Ammon's horn (tissue), 1 donor: Measurements from ENCODE around the gene RNF180.
"Not testable (repeated sequence)": the region's sequence is repeated elsewhere in the genome, so short reads cannot be mapped to it uniquely, and the experiment has no call there.

Experiments
- DNase-seq: peaks from one replicate; pipeline ENCODE4 v3.0.0-alpha.2; 2016; ENCODE audit warnings: low spot score

RNF180 gene

DNA sequence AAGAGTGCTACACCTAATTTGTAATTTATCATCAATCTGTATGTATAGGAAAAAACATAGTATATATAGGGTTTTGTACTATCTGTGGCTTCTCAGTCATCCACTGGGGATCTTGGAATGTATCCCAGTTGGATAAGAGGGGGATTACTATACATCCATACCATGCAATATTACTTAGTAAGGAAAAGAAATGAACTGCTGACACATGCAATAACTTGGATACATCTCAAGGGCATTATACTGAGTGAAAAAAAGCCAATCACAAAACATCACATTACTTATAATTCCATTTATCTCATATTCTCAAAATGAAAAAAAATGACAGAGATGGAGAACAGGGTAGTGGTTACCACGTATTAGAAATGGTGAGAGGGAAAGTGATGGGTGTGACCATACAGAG is 231.9 kb downstream of the RNF180 start:
- DNase-seq = no peak

DNA sequence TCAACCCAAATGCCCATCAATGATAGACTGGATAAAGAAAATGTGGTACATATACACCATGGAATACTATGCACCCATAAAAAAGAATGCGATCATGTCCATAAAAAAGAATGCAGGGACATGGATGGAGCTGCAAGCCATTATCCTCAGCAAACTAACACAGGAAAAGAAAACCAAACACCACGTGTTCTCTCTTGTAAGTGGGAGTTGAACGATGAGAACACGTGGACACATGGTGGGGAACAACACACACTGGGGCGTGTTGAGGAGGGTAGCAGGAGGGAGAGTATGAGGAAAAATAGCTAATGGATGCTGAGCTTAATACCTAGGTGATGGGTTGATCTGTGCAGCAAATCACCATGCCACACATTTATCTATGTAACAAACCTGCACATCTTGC is 233.1 kb downstream of the RNF180 start:
- DNase-seq = not testable (repeated sequence)

DNA sequence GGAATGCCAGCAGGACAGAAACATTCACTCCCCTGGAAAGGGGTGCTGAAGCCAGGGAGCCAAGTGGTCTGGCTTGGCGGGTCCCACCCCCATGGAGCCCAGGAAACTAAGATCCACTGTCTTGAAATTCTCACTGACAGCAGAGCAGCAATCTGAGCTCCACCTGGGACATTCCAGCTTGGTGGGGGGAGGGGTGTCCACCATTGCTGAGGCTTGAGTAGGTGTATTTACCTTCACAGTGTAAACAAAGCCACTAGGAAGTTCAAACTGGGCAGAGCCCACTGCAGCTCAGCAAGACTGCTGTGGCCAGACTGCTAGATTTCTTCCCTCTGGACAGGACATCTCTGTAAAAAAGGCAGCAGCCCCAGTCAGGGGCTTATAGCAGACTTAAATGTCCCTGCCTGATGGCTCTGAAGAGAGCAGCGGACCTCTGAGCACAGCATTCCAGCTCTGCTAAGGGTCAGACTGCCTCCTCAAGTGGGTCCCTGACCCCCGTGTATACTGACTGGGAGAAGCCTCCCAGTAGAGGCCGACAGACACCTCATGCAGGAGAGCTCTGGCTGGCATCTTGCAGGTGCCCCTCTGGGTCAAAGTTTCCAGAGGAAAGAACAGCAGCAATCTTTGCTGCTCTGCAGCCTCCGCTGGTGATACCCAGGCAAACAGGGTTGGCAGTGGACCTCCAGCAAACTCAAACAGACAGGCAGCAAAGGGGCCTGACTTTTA is 241.6 kb downstream of the RNF180 start:
- DNase-seq = not testable (repeated sequence)

DNA sequence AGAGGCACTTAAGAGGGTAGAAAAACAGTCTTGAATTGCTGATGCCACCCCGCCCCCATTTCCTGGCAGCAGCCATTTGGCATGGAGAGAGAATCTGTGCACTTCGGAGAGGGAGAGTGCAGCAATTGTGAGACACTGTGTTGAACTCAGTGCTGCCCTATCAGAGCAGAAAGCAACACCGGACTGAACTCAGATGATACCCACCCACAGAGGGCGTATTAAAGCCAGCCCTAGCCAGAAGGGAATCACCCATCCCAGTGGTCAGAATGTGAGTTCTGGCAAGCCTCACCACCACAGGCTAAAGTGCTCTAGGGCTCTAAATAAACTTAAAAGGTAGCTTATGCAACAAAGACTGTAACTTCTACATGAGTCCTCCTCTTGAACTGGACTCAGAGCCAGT is 251.7 kb downstream of the RNF180 start:
- DNase-seq = no peak

DNA sequence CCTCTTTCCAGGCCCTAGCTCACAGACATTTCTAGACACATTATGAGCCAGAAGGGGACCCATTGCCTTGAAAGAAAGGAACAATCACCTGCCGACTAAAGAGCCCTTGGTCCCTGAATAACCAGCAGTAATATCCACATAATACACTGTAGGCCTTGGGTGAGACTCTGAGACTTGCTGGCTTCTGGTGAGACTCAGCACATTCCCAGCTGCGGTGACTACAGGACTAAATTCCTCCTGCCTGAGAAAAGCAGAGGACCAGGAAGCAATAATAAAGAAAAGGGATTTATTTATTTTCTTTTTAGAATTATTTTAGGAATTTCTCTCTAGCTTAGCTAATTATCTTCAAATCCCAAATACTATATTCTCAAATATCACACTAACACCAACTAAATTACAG is 252.4 kb downstream of the RNF180 start:
- no peak for DNase-seq
